A673 (cell line): ENCODE results near the gene SKI.

Experiments used
- EZH2 ChIP-seq: fragments of 200-600 bp; sonication (generic); IDR thresholded peaks from 2 replicates; pipeline ENCODE4 v1.6.1; 2017; ENCODE audit warnings: borderline replicate concordance, low read depth, mild to moderate bottlenecking, mixed read lengths, antibody characterized with exemption, low read length; ENCODE audit not compliant: poor library complexity, severe bottlenecking
- TF ChIP-seq, protein P1 (sequence below): fragments of 300-800, 200-600 bp; sonication (generic); conservative IDR thresholded peaks from 2 replicates; pipeline ENCODE4 v1.5.1; 2017; ENCODE audit warnings: low read depth, mild to moderate bottlenecking, antibody characterized with exemption, low read length, moderate library complexity, mixed read lengths

DNA sequence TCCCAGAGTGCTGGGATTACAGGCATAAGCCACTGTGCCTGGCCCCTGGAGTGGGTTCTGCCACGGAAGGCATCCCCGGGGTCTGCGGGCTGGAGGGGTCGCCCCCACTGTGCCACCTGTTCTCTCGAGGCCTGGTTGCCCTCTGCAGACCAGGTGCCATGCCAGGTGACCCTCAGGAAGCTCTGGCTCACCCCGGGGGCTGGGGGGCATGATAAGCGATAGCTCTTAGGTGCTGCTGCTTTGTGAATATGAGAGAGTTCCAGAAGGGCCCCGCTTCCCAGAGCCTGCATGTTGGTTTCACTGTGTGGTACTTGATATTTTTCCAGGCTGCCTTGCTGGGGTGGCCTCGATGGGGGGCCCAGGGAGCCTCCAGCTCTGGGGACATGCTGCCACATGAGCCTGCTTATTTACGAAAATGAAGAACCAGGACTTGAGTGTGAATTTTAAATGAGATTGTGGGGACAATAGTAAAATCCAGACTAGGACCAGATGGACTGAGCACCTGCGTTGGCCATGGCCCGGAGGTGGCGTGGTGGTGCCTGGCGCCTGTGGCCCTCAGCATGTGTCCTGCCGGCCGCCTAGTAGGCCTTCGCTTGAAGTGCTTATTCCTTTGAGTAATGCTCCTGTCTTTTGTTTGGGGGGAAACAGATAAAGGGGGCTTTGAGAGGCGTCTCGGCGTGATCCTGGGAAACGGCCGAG lies 7.3 kb downstream of the SKI start:
- TF ChIP-seq, protein P1, sequence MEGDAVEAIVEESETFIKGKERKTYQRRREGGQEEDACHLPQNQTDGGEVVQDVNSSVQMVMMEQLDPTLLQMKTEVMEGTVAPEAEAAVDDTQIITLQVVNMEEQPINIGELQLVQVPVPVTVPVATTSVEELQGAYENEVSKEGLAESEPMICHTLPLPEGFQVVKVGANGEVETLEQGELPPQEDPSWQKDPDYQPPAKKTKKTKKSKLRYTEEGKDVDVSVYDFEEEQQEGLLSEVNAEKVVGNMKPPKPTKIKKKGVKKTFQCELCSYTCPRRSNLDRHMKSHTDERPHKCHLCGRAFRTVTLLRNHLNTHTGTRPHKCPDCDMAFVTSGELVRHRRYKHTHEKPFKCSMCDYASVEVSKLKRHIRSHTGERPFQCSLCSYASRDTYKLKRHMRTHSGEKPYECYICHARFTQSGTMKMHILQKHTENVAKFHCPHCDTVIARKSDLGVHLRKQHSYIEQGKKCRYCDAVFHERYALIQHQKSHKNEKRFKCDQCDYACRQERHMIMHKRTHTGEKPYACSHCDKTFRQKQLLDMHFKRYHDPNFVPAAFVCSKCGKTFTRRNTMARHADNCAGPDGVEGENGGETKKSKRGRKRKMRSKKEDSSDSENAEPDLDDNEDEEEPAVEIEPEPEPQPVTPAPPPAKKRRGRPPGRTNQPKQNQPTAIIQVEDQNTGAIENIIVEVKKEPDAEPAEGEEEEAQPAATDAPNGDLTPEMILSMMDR = no peak
- TF ChIP-seq EZH2 = no peak
